HL-60 (cell line): ENCODE data around the gene NXF1.

Source experiments
- DNase-seq, 2 experiments: peaks; one replicate each; pipeline ENCODE4 v3.0.0-alpha.2; 2010 to 2020; ENCODE audit warnings: low read depth in 1 of 2, low spot score in 1 of 2
- H3K27ac ChIP-seq: fragments of 250-450 bp; sonication (Bioruptor Pico); replicated peaks from 2 replicates; pipeline ENCODE4 v1.5.1; 2020; ENCODE audit warnings: mild to moderate bottlenecking, moderate library complexity
- H3K27me3 ChIP-seq: fragments of 250-450 bp; sonication (Bioruptor Pico); 2 replicates; pipeline ENCODE4 v1.5.1; 2021; ENCODE audit warnings: mild to moderate bottlenecking, moderate library complexity; ENCODE audit not compliant: insufficient read depth, poor library complexity, severe bottlenecking
- H3K4me3 ChIP-seq: replicated peaks from 2 replicates; pipeline ENCODE4 v1.5.1; 2011; ENCODE audit warnings: mild to moderate bottlenecking, control low read depth, low read length; ENCODE audit not compliant: insufficient read depth
- GABPA ChIP-seq: IDR thresholded peaks from 2 replicates; pipeline ENCODE4 v1.6.1; 2012; ENCODE audit warnings: low read depth
- POLR2AphosphoS5 ChIP-seq: IDR thresholded peaks from 2 replicates; pipeline ENCODE4 v1.6.1; 2012; ENCODE audit warnings: low read depth
- SPI1 ChIP-seq: IDR thresholded peaks from 2 replicates; pipeline ENCODE4 v1.6.1; 2012; ENCODE audit warnings: low read depth, mild to moderate bottlenecking, borderline replicate concordance
- TF ChIP-seq, protein P1 (sequence below): IDR thresholded peaks from one replicate; pipeline ENCODE4 v1.5.1; 2011; ENCODE audit warnings: low read length, control low read depth, inconsistent platforms; ENCODE audit not compliant: insufficient read depth
- TF ChIP-seq, protein P2 (sequence below): IDR thresholded peaks from 2 replicates; pipeline ENCODE4 v1.6.1; 2012; ENCODE audit warnings: low read depth; ENCODE audit not compliant: insufficient replicate concordance

Gene NXF1

DNA sequence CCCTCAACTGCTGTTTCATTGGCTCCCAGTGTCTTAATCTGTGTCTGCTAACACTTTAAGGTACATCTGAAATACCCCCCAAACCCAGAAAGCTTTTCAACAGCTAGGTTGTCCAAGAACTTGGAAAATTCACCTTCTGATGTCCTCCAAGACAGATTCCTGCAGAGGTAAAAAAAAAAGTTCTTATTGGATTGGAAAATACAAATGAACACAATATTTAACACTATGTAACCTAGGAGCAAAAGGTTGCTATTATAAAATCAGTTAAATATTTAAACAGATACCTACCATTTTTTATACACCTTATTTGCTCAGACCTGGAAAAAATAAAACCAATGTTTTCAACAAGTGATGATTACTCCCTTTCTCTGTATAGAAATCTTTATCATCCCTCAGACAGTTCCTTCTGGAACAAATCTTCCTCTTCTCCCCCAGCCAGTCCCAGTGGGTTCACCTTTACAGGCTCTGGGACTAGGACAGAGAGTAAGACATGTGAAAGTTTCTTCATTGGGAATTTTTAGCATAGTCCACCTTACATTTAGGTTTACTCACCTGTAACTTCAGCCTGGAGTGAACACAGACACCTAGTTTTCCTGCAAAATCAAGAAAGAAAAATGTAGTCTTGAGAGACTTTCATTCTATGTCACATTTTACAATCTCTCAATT, 47.4 kb upstream of the NXF1 start:
- Histone ChIP-seq H3K4me3 (peak overlapping the region; percentile 55; the same call in 1 of the 2 replicates), H3K27me3 (no peaks in the 10 kb centered on the region), H3K27ac (peak overlapping the region; percentile 94)
- peak in 1 of 2 experiments; percentile 63 for DNase-seq
- TF ChIP-seq SPI1 (no peak), GABPA (no peak), POLR2AphosphoS5 (no peak)
- TF ChIP-seq, protein P1, sequence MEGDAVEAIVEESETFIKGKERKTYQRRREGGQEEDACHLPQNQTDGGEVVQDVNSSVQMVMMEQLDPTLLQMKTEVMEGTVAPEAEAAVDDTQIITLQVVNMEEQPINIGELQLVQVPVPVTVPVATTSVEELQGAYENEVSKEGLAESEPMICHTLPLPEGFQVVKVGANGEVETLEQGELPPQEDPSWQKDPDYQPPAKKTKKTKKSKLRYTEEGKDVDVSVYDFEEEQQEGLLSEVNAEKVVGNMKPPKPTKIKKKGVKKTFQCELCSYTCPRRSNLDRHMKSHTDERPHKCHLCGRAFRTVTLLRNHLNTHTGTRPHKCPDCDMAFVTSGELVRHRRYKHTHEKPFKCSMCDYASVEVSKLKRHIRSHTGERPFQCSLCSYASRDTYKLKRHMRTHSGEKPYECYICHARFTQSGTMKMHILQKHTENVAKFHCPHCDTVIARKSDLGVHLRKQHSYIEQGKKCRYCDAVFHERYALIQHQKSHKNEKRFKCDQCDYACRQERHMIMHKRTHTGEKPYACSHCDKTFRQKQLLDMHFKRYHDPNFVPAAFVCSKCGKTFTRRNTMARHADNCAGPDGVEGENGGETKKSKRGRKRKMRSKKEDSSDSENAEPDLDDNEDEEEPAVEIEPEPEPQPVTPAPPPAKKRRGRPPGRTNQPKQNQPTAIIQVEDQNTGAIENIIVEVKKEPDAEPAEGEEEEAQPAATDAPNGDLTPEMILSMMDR, result no peak
- TF ChIP-seq, protein P2, sequence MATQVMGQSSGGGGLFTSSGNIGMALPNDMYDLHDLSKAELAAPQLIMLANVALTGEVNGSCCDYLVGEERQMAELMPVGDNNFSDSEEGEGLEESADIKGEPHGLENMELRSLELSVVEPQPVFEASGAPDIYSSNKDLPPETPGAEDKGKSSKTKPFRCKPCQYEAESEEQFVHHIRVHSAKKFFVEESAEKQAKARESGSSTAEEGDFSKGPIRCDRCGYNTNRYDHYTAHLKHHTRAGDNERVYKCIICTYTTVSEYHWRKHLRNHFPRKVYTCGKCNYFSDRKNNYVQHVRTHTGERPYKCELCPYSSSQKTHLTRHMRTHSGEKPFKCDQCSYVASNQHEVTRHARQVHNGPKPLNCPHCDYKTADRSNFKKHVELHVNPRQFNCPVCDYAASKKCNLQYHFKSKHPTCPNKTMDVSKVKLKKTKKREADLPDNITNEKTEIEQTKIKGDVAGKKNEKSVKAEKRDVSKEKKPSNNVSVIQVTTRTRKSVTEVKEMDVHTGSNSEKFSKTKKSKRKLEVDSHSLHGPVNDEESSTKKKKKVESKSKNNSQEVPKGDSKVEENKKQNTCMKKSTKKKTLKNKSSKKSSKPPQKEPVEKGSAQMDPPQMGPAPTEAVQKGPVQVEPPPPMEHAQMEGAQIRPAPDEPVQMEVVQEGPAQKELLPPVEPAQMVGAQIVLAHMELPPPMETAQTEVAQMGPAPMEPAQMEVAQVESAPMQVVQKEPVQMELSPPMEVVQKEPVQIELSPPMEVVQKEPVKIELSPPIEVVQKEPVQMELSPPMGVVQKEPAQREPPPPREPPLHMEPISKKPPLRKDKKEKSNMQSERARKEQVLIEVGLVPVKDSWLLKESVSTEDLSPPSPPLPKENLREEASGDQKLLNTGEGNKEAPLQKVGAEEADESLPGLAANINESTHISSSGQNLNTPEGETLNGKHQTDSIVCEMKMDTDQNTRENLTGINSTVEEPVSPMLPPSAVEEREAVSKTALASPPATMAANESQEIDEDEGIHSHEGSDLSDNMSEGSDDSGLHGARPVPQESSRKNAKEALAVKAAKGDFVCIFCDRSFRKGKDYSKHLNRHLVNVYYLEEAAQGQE, result no peak

DNA sequence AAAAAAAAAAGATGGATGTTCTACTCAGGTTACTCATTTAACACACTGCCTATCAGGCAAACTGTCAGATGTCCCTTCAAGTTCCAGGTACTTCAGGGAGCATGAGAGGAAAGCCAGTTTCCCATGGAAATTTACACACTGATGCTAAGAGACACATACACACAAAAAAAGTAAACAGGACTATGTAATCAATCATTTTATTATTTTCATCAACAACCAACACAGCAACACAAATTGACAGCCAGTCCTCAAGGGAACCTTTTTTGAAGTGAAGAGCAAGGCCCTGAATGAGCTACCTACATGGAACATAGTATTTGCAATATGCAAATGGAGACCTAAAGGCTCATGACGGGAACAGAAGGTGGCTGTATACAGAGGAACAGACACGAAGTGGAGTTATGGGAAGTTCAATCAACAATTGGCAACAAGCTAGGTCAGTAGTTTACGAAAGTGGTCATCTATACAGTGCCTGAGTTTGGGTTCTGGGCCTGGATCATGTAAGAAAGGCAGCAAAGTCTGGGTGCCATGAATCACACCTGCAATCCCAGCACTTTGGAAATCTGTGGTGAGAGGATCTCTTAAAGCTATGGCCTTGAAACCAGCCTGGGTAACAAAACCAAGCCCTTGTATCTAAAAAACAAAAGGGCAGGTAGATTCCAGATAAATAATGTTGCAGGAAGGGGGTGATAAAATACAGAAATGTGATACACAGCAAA, 46.7 kb upstream of the NXF1 start:
- TF ChIP-seq, protein P2, result no peak
- TF ChIP-seq, protein P1, result no peak
- TF ChIP-seq POLR2AphosphoS5 (peak; percentile 47; the same call in 1 of the 2 replicates), GABPA (no peak)
- no peaks in the 10 kb centered on the region for H3K27me3 ChIP-seq
- peak in 1 of 2 experiments; percentile 70 for DNase-seq
- H3K4me3 ChIP-seq, result no peak overlapping the region
- H3K27ac ChIP-seq, result peak overlapping the region; percentile 21; the same call in 1 of the 2 replicates

DNA sequence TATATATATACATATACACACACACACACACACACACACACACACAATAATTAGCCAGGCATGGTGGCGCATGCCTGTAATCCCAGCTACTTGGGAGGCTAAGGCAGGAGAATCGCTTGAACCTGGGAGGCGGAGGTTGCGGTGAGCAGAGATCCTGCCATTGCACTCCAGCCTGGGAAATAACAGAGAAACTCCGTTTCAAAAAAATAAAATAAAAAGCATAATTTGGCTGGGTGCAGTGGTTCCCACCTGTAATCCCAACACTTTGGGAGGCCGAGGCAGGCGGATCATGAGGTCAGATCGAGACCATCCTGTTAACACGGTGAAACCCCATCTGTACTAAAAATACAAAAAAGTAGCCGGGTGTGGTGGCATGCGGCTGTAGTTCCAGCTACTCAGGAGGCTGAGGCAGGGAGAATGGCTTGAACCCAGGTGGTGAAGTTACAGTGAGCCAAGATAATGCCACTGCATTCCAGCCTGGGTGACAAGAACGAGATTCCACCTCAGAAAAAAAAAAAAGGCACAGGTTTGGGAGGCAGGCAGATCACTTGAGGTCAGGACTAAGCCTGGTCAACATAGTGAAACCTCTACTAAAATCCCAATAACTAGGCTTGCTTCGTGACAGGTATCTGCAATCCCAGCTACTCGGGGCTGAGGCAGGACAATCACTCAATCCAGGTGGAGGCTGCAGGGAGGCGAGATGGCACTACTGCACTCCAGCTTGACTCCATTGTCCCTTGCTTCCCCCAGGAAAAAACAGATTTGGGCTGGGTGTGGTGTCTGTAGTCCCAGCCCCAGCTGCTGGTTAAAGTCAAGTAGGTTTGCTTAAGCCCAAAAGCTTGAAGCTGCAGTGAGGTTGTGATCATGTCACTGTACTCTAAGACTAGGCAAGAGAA, 45.9 kb upstream of the NXF1 start:
- Histone ChIP-seq H3K27me3 (no peaks in the 10 kb centered on the region), H3K27ac (0 out of 2 replicates have a peak overlapping the region, but pooled peaks have one; percentile 21), H3K4me3 (no peak overlapping the region)
- TF ChIP-seq POLR2AphosphoS5, result peak; percentile 94
- TF ChIP-seq SPI1, result no peak
- peak; percentile 52 to 62 for DNase-seq

DNA sequence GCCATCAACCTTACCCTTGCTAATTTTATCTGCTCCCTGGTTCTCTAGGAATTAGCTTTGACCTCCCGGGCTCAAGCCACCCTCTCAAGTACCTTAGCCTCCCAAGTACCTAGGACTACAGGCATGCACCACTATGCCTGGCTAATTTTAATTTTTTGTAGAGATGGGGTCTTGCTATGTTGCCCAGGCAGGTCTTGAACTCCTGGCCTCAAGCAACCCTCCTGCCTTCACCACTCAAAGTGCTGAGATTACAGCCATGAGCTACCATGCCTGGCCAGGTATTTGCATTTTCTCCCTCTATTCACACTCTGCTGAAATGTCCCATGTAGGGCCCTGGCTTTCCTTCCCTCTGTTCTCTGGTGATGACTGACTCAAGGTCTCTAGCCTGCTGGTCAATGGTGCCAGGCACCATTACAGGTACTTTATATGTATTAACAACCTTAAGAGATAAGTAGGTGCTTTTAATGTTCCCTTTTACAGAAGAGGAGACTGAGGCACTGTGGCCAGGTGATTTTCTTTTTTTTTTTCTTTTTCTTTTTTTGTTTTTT, 42.6 kb upstream of the NXF1 start:
- no peak for DNase-seq
- Histone ChIP-seq H3K4me3 (no peak overlapping the region), H3K27me3 (no peaks in the 10 kb centered on the region), H3K27ac (no peak overlapping the region)
- TF ChIP-seq GABPA (no peak), POLR2AphosphoS5 (no peak), SPI1 (no peak)
- TF ChIP-seq, protein P2, result no peak
- TF ChIP-seq, protein P1, result no peak
